AG04450 (cell line): ENCODE measurements around the gene CHST12. TPM values are rescaled to one million over a fixed set of nuclear protein-coding genes. Genes with fewer than 3 reads are reported as not detected.

Experiments
- CTCF ChIA-PET: fragments of 300-600, 350-600 bp; formaldehyde crosslinking; extraction: SDS; loops from one replicate; lab custom pipeline; 2022; ENCODE audit warnings: antibody characterized with exemption, inconsistent platforms; lab: Charles Lee
- POLR2A ChIA-PET: fragments of 350-600 bp; formaldehyde crosslinking; extraction: SDS; loops from one replicate; lab custom pipeline; 2021; ENCODE audit warnings: antibody characterized with exemption, inconsistent platforms; lab: Yijun Ruan, JAX
- DNase-seq: peaks from one replicate; pipeline ENCODE4 v3.0.0-alpha.2; 2011; ENCODE audit warnings: low read depth, low spot score
- H3K27ac ChIP-seq: one replicate; pipeline ENCODE4 v1.5.1; 2012; ENCODE audit warnings: low read depth, low read length, control low read depth
- H3K27me3 ChIP-seq: one replicate; pipeline ENCODE4 v1.6.0; 2012; ENCODE audit warnings: low read length; ENCODE audit not compliant: control insufficient read depth, insufficient read depth
- H3K4me3 ChIP-seq: 2 replicates; pipeline ENCODE4 v1.5.1; 2011; ENCODE audit warnings: mild to moderate bottlenecking, low read depth, low read length, control low read depth
- H3K9me3 ChIP-seq: 2 replicates; pipeline ENCODE4 v1.5.1; 2012; ENCODE audit warnings: low read length; ENCODE audit not compliant: control insufficient read depth, insufficient read depth
- CTCF ChIP-seq: IDR thresholded peaks from 2 replicates; pipeline ENCODE4 v1.5.1; 2011; ENCODE audit warnings: low read depth, low read length, control low read depth, inconsistent platforms
- polyA plus RNA-seq: library from polyadenylated mRNA; depleted of rRNA; stranded (reverse); fragments of >200 nt; gene quantifications from 2 replicates; pipeline ENCODE4 v1.2.3, GENCODE V29; 2011

Gene CHST12
- polyA plus RNA-seq, 1 experiment, result 8.7 TPM

DNA sequence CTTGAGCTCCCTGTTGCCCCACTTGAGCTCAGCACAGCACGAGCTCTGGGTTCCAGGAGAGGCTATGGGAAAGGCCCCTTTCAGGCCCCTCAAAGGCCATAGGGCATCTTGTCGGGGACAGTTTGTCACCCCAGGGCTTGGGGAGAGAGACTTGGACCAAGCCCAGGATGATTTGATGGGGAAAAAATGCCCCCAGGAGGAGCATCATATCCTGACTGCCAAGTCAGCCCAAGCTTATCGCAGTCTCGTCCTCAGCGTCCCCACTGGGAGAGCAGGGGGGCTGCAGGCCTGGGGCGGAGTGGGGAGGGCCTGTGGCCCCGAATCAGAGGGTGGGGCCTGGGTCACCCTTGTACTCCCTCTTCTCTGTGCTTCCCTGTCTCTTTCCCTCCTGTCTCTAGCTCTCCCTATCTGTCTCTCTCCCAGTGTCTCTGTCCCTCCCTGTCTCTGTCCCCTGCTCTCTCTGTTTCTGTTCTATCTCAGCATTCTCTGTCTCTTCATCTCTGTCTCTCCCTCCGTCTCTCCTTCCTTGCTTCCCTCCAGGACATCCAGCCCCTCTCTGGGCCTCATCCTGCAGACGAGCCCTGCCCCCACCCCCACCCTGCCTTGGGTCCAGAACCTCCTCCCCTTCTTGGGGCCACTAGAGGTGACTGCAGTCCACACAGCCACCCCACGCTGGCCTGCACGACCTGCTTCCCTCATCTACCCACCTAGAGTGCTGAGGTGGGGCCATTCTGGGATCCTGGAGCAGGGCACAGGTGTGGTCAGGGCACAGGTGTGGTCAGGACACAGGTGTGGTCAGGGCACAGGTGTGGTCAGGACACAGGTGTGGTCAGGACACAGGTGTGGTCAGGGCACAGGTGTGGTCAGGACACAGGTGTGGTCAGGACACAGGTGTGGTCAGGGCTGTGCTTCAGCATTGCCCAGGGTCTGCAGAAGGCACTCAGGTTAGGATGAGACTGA, 90.1 kb downstream of the CHST12 start:
- no peak overlapping the region for H3K27ac ChIP-seq
- POLR2A ChIA-PET, result no interaction called here

DNA sequence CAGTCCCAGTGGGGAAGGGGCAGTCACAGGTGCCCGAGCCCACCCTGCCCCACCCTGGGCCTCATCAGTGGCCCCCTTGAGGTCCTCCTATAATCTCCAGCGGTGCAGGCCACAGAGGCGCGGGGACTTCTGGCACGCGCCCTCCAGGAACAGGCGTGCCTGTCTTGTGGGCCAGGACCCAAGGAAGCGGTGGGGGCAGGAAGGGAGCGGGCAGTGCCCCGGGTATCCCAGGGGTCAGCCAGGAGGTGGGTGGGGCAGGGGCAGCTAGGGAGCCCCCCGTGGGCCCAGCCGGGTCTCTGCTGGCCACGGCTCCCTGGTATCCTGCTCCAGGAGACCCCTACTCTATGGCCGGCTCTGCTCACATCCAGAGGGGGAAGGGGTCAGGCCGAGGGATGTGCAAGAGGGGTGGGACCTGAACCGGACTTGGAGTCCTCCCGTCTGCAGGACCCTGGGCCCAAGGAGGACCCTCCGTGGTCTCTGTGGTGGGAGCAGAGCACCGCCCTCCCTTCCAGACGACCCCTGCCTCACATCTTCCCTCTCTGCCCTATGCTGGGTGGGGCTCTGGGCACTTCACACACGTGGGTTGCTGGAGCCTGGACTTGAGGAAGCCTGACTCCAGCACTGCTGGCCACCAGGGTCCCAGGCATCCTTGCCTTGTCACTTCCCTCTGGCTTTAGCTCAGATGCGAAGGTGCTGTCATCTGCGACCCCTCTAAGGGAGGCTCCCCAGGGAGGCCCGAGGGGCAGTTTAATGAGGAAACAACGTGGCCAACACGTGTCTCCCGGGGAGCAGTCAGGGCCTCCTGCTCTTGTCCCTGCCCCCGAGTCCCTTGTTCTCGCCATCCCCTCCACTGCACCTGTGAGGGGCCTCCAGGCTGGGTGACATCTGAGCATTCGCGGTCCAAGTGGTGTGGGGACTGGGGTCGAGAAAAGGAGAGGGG, 91.0 kb downstream of the CHST12 start:
- H3K27ac ChIP-seq, result no peak overlapping the region
- TF ChIP-seq CTCF, result no peak
- ChIA-PET CTCF (no interaction called here), POLR2A (no interaction called here)
- no peak for DNase-seq
- H3K27me3 ChIP-seq, result peaks cover 13% of the 10 kb centered on the region
- H3K4me3 ChIP-seq, result no peak overlapping the region
- peaks cover 3% of the 10 kb centered on the region; the same call in 1 of the 2 replicates for H3K9me3 ChIP-seq

More for the DNA sequence above, 90.1 kb downstream of the CHST12 start:
- peaks cover 13% of the 10 kb centered on the region for H3K27me3 ChIP-seq
- H3K9me3 ChIP-seq, result peaks cover 3% of the 10 kb centered on the region; the same call in 1 of the 2 replicates
- H3K4me3 ChIP-seq, result no peak overlapping the region
- CTCF ChIA-PET, result interaction anchor here (1.1 to 1.4 kb wide), 2 partner anchors 15 to 24 kb away, joined by 4 read pairs; no protein-coding TSS in a partner anchor
- DNase-seq, result no peak
- no peak for TF ChIP-seq CTCF

GRCh38 chr7:2495418-2496299, 92.2 kb downstream of the CHST12 start:
- H3K4me3 ChIP-seq, result no peak overlapping the region
- TF ChIP-seq CTCF, result no peak
- DNase-seq, result no peak
- H3K9me3 ChIP-seq, result peaks cover 3% of the 10 kb centered on the region; the same call in 1 of the 2 replicates
- no peak overlapping the region for H3K27ac ChIP-seq
- H3K27me3 ChIP-seq, result peaks cover 13% of the 10 kb centered on the region
- ChIA-PET CTCF (no interaction called here), POLR2A (interaction anchor here (1.0 kb wide), 1 partner anchor 96 kb away, joined by 4 read pairs; no protein-coding TSS in a partner anchor)

GRCh38 chr7:2496375-2496774, 93.0 kb downstream of the CHST12 start:
- H3K9me3 ChIP-seq, result peaks cover 3% of the 10 kb centered on the region; the same call in 1 of the 2 replicates
- POLR2A ChIA-PET, result interaction anchor here (1.0 kb wide), 1 partner anchor 96 kb away, joined by 4 read pairs; no protein-coding TSS in a partner anchor
- no peak for DNase-seq
- CTCF ChIA-PET, result interaction anchor here (0.6 kb wide), 1 partner anchor 310 kb away, joined by 4 read pairs; no protein-coding TSS in a partner anchor
- peaks cover 13% of the 10 kb centered on the region for H3K27me3 ChIP-seq
- no peak overlapping the region for H3K4me3 ChIP-seq
- TF ChIP-seq CTCF, result no peak
- H3K27ac ChIP-seq, result no peak overlapping the region
